NOMO-1 (cell line): ENCODE data around the gene CCNF.
"Not testable (repeated sequence)": the region's sequence is repeated elsewhere in the genome, so short reads cannot be mapped to it uniquely, and the experiment has no call there.

Experiments used
- DNase-seq, 2 experiments: peaks; one replicate each; lab custom pipeline; 2025; ENCODE audit not compliant: unreplicated experiment in 2 of 2; lab: John Stamatoyannopoulos, UW

CCNF gene

DNA sequence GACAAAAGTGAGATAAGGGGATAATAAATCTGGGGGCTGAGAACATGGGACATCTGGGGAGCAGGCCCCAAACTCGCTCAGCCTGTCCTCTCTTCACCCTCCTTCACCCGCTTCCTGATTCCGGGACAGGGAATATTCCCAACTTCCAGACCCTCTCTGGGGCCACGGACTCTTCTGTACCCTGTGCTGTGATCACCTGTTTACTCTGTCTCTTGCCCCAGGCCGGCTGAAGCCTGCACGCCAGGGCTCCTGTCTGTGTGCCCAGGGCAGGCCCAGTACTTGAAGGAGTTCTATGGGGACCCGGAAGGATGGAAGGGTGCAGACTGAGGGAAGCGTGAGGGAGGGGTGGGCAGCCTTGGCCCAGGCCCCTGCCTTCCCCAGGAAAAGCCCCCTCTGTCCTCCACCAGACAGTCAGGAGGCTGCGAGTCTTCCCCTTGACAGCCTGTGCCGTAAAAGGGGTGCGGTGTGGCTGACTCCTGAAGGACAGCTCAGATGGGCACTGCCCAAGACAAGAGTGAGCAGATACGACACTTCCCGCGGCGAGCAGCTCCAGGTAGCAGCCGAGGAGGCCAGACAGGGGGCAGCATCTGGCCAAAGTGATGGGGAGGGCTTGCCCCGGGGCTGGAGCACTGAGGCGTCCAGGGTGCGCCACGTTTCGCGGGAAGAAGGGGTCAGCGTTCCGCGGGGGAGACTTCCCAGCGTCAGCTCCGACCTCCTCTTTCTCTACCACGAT is 1.0 kb upstream of the CCNF start:
- DNase-seq: peak; percentile 16 to 37

DNA sequence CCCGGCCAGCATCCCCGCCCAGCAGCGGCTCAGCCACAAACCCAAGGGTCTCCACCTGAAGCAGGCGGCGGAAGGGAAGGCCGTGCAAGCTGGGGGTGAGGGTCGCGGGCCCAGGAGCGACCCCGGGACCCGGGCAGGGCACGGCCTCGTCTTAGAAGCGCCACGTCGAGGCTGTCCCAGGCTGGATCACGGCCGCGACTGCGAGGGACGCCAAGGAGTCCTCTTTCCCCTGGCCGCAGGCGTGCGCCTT is 538 bp upstream of the CCNF start:
- no peak for DNase-seq

- DNase-seq: peak; percentile 4 to 60
Measured at GRCh38 chr16:2429771-2430663, 770 bp downstream of the CCNF start.

GRCh38 chr16:2432286-2432685 is 3.0 kb downstream of the CCNF start:
- no peak for DNase-seq

DNA sequence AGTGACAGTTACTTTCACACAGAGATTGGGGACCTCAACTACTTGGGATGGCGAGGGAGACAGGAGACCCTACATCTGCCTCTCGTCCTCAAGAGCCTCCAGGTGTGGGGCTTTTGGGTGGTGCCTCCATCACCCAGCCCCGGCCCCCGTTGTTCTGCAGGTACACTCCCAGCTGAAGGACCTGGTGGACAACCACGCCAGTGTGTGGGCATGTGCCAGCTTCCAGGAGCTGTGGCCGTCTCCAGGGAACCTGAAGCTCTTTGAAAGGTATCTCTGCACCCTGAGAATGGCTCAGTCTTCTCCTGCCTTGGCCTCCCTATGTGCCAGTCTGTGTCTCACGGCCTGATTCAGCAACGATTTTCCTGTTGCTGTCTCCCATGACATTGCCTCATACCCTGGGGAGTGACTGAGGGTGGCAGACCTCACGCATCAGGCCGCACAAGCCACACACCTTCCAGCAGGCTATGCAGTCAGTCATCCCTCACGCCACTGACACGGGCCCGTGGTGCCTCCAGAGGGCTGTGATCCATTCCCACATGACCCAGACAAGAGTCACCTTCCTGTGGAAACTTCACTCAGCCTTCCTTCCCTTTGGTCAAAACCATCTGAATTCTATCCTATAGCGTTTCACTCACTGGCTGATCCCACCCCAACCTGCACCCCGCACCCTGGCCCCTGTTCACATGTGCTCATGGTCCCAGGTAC is 3.7 kb downstream of the CCNF start:
- no peak for DNase-seq

GRCh38 chr16:2435236-2435635 is 6.0 kb downstream of the CCNF start:
- not testable (repeated sequence) for DNase-seq

DNA sequence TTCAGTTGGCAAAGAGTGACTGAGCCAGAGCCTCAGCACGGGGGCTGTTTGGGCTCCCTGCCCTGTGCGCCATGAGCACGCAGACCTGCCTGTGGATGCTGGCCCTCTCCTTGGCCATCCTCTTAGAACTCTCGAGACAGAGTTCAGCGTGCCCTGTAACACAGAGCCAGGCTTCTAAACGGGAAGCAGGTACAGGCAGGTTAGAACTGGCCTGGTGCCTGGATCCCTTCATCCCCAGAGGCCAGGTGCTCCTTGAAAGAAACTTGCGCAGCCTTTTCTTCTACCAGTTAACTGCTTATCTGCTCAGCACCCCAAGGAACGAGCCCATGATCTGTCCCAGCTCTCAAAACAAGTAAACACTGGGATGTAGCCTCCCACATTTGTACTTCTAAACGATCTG is 6.9 kb downstream of the CCNF start:
- DNase-seq: no peak

DNA sequence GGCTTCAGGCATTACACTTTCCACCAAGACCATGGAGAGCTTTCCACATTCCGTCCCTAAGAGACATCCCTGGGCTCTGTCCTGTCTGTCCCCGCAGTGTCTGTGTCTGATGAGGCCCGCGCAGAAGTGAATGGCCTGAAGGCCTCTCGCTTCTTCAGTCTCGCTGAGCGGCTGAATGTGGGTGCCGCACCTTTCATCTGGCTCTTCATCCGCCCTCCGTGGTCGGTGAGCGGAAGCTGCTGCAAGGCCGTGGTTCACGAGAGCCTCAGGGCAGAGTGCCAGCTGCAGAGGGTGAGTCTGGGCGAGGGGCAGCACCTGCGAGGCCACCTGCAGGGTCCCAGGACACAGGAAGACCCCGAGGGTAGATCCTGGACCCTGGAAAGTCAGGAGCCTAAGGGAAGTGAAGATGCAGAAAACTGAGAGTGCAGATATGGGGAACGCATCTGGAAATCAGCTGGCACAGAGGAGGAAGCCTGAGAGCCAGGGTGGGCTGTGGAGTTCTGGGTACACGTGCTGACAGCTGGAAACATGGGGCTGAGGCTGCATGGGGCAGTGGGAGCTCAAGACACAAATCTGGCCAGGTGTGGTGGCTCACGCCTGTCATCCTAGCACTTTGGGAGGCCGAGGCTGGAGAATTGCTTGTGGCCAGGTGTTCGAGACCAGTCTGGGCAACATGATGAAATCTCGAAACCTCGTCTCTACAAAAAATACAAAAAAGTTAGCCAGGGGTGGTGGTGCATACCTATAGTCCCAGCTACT is 8.0 kb downstream of the CCNF start:
- DNase-seq: no peak

DNA sequence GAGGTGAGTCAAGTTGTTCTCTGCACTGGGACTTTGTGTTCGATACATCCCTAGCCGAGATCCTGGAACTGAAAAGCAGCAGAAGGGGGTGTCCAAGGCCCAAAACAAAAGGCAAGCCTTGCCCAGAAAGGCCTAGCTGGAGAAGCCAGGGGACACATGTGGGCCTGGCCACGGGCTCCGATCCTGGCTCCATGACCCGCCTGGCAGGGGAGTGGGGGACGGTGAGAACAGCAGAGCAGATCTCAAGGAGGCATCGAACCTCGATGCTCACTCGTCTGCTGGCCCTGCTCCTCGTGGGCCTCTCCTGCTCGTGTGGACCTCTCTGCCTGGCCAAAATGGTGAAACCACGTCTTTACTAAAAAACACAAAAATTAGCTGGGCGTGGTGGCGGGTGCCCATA is 8.9 kb downstream of the CCNF start:
- no peak for DNase-seq

- no peak for DNase-seq
Measured at GRCh38 chr16:2439598-2439997, 10.4 kb downstream of the CCNF start.

DNA sequence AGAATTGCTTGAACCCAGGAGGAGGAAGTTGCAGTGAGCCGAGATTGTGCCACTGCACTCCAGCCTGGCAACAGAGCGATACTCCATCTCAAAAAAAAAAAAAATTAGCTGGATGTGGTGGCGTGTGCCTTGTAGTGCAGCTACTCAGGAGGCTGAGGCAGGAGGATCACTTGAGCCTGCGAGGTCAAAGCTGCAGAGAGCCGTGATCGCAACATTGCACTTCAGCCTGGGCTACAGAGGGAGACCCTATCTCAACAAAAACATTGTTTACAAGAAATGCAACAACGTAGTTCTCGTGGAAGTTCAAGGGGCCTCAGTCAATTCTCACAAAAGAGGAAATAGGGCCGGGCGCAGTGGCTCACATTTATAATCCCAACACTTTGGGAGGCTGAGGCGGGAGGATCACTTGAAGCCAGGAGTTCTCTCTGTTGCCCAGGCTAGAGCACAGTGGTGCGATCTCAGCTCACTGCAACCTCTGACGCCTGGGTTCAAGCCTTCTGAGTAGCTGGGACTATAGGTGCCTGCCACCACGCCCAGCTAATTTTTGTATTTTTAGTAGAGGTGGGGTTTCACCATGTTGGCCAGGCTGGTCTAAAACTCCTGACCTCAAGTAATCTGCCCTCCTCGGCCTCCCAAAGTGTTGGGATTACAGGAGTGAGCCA is 12.0 kb downstream of the CCNF start:
- DNase-seq: not testable (repeated sequence)

DNA sequence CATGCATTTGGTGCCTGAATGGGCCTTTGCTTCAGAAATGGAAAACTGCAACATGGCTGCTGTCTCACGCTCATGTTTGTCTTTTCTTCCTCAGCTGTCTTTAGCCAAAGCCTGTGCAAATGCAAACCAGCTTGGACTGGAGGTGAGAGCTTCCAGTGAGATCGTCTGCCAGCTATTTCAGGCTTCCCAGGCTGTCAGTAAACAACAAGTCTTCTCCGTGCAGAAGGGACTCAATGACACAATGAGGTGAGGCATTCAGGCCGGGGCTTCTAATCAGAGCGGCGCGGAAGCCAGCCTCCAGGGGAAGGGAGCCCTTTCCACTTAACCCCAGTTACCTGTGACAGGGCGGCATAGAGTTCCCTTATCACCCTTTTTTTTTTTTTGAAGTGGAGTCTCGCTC is 14.3 kb downstream of the CCNF start:
- DNase-seq: no peak

DNA sequence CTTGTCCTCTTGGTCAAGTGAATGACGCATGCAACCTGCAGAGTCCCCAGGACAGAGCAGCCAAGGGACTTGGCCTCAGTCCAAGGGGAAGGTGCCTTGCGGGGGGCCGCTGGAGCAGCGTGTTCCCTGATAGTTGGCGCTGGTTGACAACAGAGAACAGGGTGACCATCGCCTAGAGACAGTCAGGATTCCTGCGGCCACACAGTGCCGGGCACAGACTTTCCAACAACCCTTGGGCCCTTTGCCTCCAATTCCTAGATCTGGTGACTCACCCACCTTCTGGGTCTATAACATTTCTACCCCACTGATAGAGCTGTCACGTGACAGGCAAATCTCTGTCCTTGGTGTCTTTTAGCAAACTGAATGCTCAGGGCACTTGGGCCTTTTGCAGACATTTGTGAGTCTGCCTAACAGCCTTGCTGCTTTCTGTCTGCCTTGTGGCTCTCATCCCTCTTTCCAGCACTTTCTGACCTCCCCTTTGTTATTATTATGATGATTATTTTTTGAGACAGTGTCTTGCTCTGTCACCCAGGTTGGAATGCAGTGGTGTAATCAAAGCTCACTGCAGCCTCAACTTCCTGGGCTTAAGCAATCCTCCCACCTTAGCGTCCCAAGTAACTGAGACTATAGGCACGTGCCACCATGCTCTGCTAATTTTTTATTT is 18.8 kb downstream of the CCNF start:
- DNase-seq: no peak

DNA sequence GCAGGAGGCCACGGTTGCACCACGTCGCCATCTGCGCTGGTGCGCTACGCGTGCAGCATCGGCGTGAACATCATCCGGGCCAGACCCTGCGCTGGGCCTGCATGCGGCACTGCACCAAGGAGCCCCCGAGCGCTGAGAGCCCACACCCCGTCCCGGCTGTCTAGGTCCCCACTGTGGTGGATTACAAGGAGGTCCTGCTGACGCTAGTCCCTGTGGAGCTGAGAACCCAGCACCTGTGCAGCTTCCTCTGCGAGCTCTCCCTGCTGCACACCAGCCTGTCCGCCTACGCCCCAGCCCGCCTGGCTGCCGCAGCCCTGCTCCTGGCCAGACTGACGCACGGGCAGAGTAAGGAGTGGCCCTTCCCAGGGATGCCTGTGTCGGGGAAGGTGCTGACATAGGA is 19.9 kb downstream of the CCNF start:
- no peak for DNase-seq

GRCh38 chr16:2450535-2450934 is 21.3 kb downstream of the CCNF start:
- DNase-seq: no peak

GRCh38 chr16:2450975-2451381 is 21.7 kb downstream of the CCNF start:
- no peak for DNase-seq

- no peak for DNase-seq
Measured at GRCh38 chr16:2451851-2452320, 22.6 kb downstream of the CCNF start.

DNA sequence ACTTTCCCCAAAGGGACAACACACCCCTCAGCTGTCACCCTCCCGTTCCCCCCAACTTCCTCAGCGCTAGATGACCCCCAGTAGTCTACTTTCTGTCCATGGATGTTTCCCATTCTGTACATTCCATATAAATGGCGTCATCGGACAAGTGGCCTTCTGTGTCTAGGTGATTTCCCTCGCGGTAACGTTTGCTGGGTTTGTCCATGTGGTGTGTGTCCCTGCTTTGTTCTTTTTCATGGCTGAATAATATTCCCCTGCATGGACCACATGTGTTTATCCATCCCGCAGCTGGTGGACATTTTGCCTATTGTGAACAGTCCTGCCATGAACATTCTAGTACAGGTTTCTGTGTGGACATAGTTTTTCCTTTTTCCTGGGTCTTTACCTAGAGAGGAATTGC is 23.4 kb downstream of the CCNF start:
- DNase-seq: no peak

DNA sequence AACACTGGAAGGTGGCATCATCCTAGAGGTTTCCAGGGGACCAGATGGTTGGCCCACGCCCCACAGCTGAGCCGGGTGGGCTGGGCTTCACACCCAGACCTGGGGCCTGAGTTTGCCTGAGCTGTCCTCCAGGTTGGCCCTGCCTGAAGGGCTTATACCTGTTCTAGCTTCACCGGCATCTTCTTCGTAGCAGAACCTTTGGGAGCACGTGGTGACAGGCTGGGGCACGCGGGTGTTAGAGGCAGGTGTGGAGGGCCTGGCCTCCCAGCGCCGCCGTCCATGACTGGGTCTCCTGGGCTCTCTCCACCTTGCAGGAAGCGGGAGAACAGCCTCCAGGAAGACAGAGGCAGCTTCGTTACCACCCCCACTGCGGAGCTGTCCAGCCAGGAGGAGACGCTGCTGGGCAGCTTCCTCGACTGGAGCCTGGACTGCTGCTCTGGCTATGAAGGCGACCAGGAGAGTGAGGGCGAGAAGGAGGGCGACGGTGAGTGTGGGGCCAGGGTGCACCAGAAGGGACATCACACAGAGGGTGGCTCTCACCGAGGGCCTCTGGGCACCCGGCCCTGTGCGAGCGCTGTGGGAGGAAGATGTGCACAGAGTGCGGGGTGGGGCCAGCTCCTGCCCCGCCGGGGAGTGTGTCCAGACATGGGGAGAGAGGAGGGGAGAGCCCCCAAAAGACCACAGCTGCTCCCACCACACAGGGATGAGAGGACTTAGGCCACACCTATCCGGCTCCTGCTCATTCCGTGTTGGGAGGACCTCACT is 26.0 kb downstream of the CCNF start:
- DNase-seq: no peak
